Pancreas (tissue), 10 donors: Measurements from ENCODE around the gene MED17. TPM values are rescaled to one million over a fixed set of nuclear protein-coding genes. Genes with fewer than 3 reads are reported as not detected.

ENCODE experiments used
- ATAC-seq, 4 donors: fragments of 200-7000 bp; cut with Tn5 transposase; one replicate each; pipeline versions ENCODE4 v1.8.0 to v1.9.1; 2020; ENCODE audit warnings: mild to moderate bottlenecking in 4 of 4, moderate library complexity in 4 of 4
- DNase-seq, 6 donors: peaks; one replicate each; pipeline ENCODE4 v3.0.0-alpha.2; 2020
- FAIRE-seq: peaks from 2 replicates; lab custom pipeline; 2012; peaks lifted over from hg19 to GRCh38; lab: Jason Lieb, UNC
- H3K27ac ChIP-seq, 4 donors: fragments of 200-600 bp; sonication (generic); 1 replicate in 3 of 4; 2 replicates in 1 of 4; pipeline versions ENCODE4 v1.5.0 to v1.8.0; 2020
- H3K27me3 ChIP-seq, 4 donors: fragments of 200-600 bp; one replicate each; pipeline ENCODE4 v1.8.0; 2021
- H3K36me3 ChIP-seq, 3 donors: fragments of 200-600 bp; sonication (generic) in 1 of 3; one replicate each; pipeline versions ENCODE4 v1.5.0 to v1.8.0; 2020 to 2021
- H3K4me1 ChIP-seq, 3 donors: fragments of 200-600 bp; one replicate each; pipeline ENCODE4 v1.8.0; 2021
- H3K4me3 ChIP-seq, 4 donors: fragments of 200-600 bp; sonication (generic) in 2 of 4; one replicate each; pipeline versions ENCODE4 v1.5.0 to v1.8.0; 2020 to 2021
- H3K9me3 ChIP-seq, 4 donors: fragments of 200-600 bp; one replicate each; pipeline ENCODE4 v1.8.0; 2021
- CTCF ChIP-seq, 4 donors: fragments of 200-600 bp; sonication (generic) in 3 of 4; IDR thresholded peaks; one replicate each; pipeline versions ENCODE4 v1.5.0 to v1.8.0; 2021; ENCODE audit warnings: antibody characterized with exemption in 4 of 4
- WGBS, 2 donors: extraction: QIAGEN DNeasy Blood & Tissue Kit; methylation state at CpG; one replicate each; pipeline ENCODE4 v1.1.7; 2013; 5-methylcytosine and 5-hydroxymethylcytosine counted together
- intact Hi-C, 3 donors: fragments of 100-400 bp; cut with DNase I; formaldehyde crosslinking; loops; one replicate each; pipeline versions ENCODE4 v1.11.1 to v1.14.2; 2022
- polyA plus RNA-seq, 2 donors: library from polyadenylated mRNA; stranded (reverse); fragments of 200-250 nt; gene quantifications; one replicate each; pipeline ENCODE4 v1.2.3, GENCODE V29; 2013
- total RNA-seq, 6 donors: library from RNA; stranded (reverse); fragmentation: NEBNext Ultra II Directional in 4 of 6; extraction: Animal tissue kit (Norgen Biotek cat#: 25700) in 4 of 6; gene quantifications; one replicate each; pipeline versions ENCODE4 v1.2.1 to v1.2.4, GENCODE V29; 2021 to 2023
- donor health status: healthy with polysubstance abuse.
- donor health status: DM: no; HTN: no; CAD: no; lungs with moderate emphysema.
- donor health status: DM: no; HTN: no; CAD: no.
- donor health status: control.
- donor health status: control.
- donor health status: Bipolar disorder and iron deficiency.
- donor health status: DM: yes; HTN: yes; CAD: no.
- donor health status: DM: no; HTN: no; CAD: no.
- donor health status: DM: no; HTN: no; CAD: no.
- donor health status: DM: yes; HTN: yes; CAD: no.

The MED17 gene
- total and polyA plus RNA-seq, 8 donors = 6.6 to 17.8 (median 11.1) TPM

- Histone ChIP-seq H3K36me3 (peaks cover 0 to 12% (median 6%) of the 10 kb centered on the region in 3 donors), H3K4me3 (no peak overlapping the region), H3K27me3 (no peaks in the 10 kb centered on the region), H3K27ac (no peak overlapping the region), H3K4me1 (peaks cover 0 to 6% (median 0%) of the 10 kb centered on the region in 3 donors), H3K9me3 (no peaks in the 10 kb centered on the region)
- no peak for FAIRE-seq
- 33 to 42% methylated on average over 5 of the region's 5 CpGs for WGBS, 2 donors
- intact Hi-C loops = no loop called here
- no peak for TF ChIP-seq CTCF (IDR thresholded peaks at IDR 0.05)
- DNase-seq = no peak
- peak in 1 of 4 donors; percentile 55 for ATAC-seq
Measured at GRCh38 chr11:93766504-93766903, 17.6 kb upstream of the MED17 start.

- TF ChIP-seq CTCF (IDR thresholded peaks at IDR 0.05) = no peak
- Histone ChIP-seq H3K9me3 (no peaks in the 10 kb centered on the region), H3K4me1 (peaks cover 0 to 6% (median 0%) of the 10 kb centered on the region in 3 donors), H3K4me3 (no peak overlapping the region), H3K27ac (no peak overlapping the region), H3K36me3 (peaks cover 0 to 12% (median 6%) of the 10 kb centered on the region in 3 donors), H3K27me3 (no peaks in the 10 kb centered on the region)
- FAIRE-seq (no peak), ATAC-seq (peak in 1 of 4 donors; percentile 53), DNase-seq (no peak)
- WGBS, 2 donors = 67 to 73% methylated on average over 3 of the region's 3 CpGs
- intact Hi-C loops = no loop called here
Measured at GRCh38 chr11:93767018-93767417, 17.1 kb upstream of the MED17 start.

- DNase-seq = no peak
- intact Hi-C loops = no loop called here
- TF ChIP-seq CTCF (IDR thresholded peaks at IDR 0.05) = no peak
- no peak for ATAC-seq
- peaks cover 0 to 6% (median 0%) of the 10 kb centered on the region in 3 donors for H3K4me1 ChIP-seq
- H3K27ac ChIP-seq = no peak overlapping the region
- FAIRE-seq = no peak
- H3K27me3 ChIP-seq = no peaks in the 10 kb centered on the region
- H3K9me3 ChIP-seq = no peaks in the 10 kb centered on the region
- H3K4me3 ChIP-seq = no peak overlapping the region
- H3K36me3 ChIP-seq = no peaks in the 10 kb centered on the region
- WGBS, 2 donors = 17 to 21% methylated on average over 1 of the region's 1 CpG
Measured at GRCh38 chr11:93770160-93770559, 13.9 kb upstream of the MED17 start.

GRCh38 chr11:93772123-93772522, 12.0 kb upstream of the MED17 start:
- no peak overlapping the region for H3K4me3 ChIP-seq
- H3K4me1 ChIP-seq = no peaks in the 10 kb centered on the region
- no peaks in the 10 kb centered on the region for H3K27me3 ChIP-seq
- no peaks in the 10 kb centered on the region for H3K36me3 ChIP-seq
- DNase-seq (no peak), FAIRE-seq (no peak), ATAC-seq (no peak)
- no peak for TF ChIP-seq CTCF (IDR thresholded peaks at IDR 0.05)
- WGBS, 2 donors = 99 to 100% methylated on average over 4 of the region's 4 CpGs
- intact Hi-C loops = no loop called here
- H3K27ac ChIP-seq = no peak overlapping the region
- no peaks in the 10 kb centered on the region for H3K9me3 ChIP-seq

- no peak for FAIRE-seq
- Histone ChIP-seq H3K9me3 (no peaks in the 10 kb centered on the region), H3K27ac (no peak overlapping the region), H3K4me1 (no peaks in the 10 kb centered on the region), H3K4me3 (no peak overlapping the region), H3K27me3 (no peaks in the 10 kb centered on the region), H3K36me3 (no peaks in the 10 kb centered on the region)
- ATAC-seq = no peak
- DNase-seq = no peak
- 70 to 79% methylated on average over 3 of the region's 3 CpGs for WGBS, 2 donors
- intact Hi-C loops = no loop called here
- no peak for TF ChIP-seq CTCF (IDR thresholded peaks at IDR 0.05)
Measured at GRCh38 chr11:93773045-93773477, 11.0 kb upstream of the MED17 start.
